GM21528 (cell line): Measurements from ENCODE around the gene KCP.

ENCODE experiments used
- ATAC-seq: cut with Tn5 transposase; IDR thresholded peaks from one replicate; pipeline ENCODE4 v1.9.1; 2021; ENCODE audit warnings: mild to moderate bottlenecking, moderate library complexity; ENCODE audit not compliant: unreplicated experiment, low FRiP score

The KCP gene

DNA sequence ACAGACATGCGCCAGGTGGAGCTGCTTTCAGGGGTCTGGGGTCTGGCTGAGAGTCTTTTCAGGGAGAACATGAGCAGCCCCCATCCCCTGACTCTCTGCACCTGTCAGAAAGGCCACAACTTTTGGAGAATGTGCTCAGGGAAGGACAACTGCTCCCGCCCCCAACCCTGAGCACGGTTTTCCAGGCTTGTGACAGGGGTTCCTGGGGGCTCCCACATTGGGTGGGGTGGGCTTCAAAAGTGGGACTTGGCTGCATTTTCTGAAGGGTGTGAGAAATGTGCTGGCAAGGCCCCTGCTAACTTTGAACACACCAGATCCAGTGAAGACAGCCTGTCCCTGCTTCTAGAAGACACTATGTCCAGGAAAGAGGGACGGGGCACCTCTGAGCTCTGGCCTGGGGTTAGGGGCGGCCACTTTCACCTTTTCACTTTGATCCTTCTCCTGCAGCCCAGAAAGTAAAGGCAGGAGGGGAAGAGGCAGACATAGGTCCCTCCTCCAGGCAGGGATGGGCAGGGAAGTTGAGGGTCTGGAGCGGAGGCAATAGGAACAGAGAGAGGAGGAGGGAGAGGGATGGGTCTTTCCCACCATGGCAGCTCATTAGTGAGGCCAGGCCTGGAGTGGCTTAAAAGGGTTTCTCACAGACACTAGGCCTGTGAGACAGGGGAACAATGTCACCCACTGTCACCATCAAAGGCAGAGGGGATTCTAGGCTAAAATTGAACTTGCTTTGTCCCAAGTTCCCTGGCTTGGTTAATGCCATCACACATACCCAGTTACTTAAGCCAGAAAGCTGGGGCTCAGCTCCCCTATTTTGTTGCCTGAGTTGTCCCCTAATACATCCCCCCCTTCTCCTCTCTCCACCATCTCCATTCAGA, 1.5 kb downstream of the KCP start:
- no peak for ATAC-seq

DNA sequence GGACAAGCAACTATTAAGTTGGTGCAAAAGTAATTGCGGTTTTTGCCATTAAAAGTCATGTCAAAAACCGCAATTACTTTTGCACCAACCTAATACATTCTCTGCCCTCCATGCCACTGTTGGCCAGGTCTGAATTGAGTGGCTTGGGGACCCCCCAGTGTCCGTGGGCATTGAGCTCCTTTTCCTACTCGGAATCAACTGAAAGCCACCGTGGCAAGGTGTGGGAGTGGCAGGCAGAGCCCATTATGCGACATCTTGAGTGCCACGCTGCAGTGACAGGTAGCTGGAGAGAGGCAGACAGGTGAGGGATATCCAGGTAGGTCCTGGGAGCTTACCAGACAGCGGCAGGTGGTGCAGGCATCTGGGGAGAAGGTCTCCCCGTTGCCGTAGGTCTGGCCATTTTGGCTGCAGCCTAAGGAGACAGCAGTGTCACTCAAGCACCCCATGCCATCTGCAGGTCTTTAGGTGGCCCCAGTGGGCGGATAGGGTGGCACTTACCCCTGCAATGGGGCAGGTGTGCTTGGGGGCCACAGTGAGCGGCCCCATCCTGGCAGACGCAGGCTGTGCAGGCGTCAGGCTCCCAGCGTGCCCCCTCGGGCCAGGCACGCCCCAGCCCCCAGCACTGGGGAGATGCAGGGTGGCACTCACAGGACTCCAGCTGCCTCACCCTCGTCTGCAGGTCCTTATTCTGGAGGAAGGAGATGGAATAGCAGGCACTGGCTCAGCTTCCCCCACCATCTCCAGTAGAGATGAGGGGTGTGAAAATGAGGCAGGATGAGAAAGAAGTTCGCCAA, 3.5 kb downstream of the KCP start:
- no peak for ATAC-seq

DNA sequence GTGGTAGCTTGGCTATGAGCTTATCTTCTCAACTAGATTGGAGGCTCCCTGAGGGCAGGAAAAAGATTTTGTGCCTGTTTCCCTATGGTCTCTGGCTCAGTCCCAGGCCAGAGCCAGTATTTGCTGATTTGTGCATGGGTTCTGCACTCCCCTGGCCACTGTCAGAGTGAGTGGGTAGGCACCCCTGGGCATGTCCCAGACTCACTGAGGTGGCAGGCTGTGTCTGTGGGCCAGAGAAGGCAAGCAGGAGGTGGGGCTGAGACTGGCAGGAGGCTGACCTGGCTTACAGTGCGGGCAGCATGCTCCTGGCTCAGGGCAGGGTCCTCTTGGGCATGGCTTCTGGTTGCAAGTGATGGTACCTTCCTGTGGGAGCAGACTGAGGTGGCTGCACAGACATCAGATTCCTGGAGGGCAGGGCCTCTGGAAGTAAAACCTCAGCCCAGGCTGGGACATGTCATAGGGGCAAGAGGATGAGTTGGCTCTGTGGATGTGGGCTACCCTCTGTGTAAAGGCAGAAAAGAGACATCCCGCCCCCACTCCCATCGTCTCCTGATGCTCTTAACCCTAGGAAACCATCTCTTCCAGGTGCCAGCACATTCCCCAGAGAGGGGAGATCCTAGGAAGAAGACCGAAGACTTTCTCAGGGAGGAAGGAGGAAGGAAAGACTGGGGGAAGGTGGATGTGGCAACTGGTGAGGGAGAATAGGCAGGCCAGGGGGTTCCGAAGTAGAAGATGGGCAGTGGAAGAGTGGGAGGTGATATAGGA, 4.3 kb downstream of the KCP start:
- ATAC-seq, result no peak

DNA sequence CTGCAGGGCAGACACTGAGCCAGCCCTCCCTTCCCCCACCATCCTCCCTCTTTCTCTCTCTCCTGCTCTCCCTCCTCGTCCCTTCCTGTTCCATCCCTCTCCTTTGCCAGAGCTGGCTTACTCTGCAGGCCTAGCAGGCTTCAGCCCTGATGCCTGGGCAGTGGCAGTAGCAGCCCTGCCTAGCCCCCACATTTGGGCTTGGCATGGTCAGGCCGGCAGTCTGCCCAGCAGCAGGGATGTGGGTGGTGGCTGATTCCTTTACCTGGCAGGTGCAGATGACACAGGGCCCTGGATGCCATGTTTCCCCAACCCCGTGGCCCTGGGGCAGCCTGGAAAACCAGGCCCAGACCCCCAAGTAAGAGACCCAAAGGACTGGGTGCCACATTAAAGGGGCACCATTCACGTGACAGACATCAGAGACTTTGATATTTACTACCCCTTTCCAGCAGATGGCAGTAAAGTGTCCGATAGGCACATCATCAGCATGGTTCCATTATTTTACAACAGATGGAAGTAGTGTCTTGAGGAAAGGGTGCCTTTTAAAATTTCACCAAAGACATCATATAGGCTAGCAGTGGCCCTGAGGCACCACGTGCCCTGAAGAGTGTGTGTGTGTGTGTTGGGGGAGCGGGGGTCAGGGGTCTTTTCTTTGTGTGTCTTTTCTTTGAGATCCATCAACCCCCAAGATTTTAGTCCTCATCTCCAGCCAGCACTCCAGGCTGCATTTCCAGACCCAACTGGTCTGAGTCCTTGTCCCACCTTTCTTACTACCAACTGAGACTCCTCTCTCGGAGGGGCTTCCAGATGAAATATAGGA, 5.9 kb downstream of the KCP start:
- no peak for ATAC-seq

DNA sequence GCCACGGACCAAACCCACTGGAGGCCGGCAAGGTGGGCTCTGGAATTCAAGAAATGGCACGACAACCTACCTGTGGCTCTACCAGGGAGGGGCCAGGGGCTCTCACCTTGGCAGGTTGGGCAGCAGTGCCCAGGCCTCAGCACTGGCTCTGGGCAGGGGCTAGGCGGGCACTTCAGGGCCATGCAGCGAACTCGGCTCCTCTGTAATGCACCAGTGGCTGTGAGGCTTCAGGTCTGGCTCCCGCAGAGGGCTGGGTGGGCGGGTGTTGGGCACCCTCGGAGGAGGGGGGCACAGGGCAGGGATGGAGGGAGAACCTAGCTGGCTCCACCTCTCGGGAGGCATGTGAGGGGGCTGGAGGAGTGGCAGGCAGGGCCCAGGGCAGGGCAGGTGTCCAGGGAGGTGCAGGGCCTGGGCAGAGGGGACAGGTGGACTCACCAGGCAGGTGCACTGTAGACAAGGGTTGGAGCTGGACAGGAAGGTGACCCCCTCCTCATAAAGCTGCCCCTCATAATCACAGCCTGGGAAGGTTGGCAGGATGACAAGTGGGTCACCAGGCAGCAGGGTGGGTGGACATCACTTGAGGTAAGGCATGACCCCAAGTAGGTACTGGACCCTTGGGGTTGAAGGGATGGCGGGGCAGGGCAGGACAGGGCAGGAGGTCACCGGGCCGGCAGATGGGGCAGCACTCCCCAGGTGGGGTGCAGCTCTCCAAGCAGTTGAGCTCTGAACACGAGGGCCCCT, 6.7 kb downstream of the KCP start:
- ATAC-seq, result no peak

DNA sequence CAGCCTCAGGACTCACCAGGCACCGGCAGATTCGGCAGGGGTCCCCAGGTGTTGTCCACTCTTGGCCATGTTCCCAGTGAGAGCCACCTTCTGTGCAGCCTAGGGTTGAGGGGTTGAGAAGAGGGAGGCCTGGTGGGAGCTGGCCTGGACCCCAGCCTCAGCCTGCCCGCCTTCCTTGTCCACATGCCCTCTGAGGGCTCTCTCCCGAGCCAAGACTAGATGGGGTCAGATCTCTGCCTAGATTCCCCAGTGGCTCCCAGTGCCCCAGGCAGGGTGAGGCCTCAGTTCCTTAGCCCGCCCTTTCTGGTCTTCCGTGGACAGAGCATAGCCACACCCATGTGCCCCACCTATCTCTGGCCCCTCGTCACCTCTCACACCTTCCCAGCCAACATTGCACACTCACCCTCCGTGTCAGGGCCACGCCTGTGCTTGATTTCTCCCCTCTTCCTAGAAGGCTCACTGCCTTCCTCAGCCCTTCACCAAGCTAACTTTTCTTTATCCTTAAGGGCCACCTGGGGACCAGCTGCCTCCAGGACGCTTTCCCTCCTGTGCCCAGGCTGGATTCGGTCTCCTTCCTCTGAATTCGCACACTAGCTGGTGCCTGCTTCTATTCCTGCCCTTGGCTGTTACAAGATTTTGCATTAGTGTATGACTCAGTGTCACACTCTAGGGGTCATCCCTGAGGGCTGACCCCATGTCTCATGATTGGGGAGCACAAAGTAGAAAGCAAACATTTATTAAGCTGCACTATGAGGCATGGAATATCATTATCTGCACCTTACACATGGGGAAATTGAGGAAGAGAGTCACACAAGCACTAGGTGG, 7.5 kb downstream of the KCP start:
- no peak for ATAC-seq

DNA sequence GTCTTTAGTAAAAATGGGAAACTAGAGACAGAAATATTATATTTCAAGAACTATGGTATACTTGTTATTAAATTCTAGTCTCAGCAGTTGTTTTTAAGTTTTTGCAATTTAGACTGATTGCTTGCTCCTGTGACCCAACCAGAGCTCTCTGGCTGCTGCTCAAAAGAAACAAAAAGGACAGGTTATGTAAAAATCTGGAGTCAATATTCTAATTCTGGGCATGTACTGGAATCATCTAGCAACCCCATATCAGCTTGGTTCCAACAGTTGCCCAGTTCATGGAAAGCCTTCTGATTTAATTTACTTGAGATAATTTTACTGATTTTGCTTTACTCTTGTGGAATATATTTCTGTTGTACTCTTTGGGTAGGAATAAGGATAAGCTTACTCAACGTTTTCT, 10.3 kb downstream of the KCP start:
- no peak for ATAC-seq

DNA sequence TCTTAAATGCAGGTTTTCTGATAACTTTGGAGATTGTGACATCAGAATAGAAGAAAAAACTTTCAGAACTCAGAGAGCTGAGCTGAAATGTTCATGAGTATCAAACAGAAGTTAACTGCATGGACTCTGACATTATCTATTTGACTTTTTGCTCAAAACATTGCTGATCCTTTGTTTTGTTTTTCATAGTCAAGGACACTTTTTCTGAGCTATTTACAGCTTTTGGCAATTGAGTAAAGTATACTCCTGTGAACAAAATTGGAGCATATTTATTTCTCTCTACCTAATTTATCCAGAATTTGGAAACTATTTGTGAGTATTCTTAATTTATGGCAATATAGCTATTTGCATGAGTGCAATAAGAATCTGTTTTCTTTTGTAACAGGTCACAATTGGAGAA, 11.1 kb downstream of the KCP start:
- ATAC-seq, result no peak

DNA sequence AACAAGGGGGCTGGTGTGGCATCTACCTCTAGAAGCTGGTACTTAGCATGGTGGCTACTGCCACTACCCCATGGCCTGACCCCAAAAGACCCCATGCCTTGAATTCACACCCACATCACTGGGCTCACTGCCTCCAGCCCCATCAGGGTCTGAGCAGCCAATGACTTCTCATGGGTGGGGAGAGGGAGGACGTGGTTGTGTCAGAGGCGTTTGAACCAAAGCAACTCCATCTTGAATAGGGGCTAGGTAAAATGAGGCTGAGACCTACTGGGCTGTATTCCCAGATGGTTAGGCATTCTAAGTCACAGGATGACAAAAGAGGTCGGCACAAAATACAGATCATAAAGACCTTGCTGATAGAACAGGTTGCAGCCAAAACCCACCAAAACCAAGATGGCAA, 15.2 kb downstream of the KCP start:
- ATAC-seq, result no peak

DNA sequence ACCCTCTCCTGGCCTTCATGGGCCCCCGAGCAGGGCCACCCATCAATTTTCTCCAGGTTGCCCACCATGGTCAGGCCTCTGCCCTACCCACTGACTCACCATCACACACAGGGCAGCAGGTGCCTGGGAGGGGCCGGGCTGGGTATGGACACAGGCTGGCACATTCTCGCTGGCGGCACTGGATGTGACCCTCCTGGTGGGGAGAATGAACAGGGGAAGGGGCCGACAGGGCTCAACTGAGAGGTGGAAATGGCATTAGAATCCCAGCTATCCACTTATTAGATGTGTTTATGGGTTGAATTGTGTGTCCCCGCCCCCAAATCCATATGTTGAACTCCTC, 16.4 kb downstream of the KCP start:
- ATAC-seq, result no peak

DNA sequence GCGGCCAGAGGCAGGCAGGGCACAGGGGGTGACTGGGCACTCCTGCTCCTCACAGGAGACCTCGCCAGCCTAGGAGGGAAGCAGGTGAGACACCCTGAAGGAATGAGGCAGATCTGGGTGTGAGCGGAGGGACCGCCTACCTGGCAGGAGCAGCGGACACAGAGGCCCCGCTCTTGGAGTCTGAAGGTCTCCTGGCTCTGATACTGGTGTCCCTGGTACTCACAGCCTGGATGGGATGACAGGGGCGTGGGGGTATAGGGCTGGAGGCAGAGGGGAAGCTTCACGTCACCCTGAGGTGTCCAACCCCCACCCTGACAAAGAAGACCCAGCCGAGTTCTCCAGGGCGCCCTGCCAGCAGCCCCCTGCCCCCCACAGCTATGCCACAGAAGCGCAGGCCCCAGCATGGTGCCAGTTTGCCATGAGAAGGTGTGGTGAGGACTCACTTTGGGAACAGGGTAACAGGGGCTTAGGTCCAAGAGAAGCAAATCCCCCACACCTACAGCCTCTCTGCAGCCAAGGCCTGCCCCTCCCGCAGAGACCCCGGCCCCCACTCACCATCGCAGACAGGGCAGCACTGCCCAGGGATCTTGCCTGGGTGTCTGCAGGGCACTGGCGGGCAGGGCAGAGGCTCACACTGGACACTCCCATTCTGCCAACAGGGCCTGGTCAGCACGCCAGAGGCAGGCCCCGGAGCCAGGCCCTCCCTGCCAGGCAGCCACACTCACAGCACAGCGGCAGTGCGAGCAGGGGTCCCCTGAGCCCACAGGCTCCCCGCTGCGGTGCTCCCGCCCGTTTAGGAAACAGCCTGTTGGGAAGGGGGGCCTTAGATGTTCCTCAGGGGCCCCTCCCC, 17.0 kb downstream of the KCP start:
- ATAC-seq, result no peak

DNA sequence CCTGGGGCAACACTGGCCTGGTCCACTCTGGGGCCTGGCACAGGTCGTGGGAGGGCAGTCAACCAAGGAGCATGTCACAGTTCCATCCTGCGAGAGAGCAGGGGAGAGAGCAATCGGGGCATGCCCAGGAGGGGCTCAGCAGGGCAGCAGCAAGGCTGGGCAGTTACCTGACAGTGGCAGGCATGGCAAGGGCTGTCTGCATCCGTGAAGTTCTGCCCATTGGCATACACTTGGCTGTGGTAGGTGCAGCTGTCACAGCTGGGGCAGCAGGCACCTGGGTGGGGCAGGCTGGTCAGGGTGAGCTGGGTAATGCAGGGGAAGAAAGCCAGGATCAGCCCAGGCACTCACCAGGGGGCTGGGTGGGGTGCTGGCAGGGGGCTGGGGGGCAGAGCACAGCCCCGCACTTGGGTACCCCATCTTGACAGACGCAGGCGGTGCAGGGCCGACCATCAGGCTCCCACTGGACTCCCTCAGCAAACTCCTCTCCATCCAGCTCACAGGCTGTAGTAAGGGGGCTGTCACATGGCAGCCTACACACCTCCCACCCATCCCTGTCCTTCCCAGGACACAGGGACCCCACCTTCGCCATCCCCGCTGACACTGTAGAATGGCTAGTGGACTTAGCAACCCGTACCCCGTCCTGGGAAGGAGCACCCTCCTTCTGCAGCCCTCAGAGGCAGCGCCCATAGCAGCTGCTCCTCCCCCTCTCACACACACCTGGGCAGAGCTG, 17.8 kb downstream of the KCP start:
- ATAC-seq, result no peak

DNA sequence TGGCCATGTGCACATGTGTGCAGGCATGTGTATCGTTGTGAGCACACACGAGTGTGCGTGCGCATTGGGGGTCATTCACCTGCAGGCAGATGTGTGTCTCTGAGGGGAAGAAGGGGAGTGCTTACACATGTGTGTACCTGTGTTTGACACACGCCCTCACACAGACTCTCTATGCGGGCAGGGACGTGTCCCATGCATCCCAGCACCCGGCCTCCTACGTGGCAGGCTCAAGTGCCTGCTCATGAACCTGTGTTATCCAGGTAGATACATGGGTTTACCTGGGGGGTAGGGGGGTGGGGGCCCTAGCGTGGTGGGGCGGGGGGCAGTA, 18.6 kb downstream of the KCP start:
- ATAC-seq, result no peak

DNA sequence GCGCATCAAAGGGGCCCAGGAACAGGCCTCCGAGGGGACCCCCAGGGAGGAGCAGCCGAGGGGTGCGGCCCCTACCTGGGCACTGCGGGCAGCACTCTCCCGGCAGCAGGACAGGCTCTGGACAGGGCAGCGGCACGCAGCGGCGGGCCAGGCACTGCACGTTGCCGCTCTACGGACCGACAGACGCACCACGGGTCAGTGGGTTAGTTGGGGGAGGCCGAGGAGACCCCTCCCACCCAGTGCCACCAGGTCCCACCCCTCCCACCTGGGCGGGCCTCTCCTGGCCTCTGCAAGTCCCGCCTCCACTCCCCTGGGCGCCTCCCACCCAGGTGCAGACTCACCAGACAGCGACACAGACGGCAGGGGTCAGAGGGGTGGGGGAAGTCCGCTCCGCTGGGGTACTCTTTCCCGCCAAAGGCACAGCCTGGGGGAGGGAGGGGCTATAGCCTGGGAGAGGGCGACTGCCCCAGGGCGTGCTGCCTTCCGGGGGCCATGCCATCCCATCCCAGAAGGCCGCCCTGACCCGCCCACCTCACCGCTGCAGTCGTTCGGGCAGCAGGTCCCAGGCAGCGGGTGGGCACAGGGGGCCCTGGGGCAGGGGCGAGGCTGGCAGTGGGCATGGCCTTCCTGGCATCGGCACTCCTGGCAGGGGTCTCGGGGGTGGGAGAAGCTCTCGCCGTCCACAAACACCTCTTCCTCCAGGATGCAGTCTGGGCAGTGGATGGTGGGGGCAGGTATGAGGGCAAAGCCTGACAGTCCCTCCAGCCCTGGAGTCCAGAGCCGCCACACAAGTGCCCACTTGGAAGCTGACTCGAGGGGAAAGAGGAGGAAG, 19.2 kb downstream of the KCP start:
- ATAC-seq, result no peak

DNA sequence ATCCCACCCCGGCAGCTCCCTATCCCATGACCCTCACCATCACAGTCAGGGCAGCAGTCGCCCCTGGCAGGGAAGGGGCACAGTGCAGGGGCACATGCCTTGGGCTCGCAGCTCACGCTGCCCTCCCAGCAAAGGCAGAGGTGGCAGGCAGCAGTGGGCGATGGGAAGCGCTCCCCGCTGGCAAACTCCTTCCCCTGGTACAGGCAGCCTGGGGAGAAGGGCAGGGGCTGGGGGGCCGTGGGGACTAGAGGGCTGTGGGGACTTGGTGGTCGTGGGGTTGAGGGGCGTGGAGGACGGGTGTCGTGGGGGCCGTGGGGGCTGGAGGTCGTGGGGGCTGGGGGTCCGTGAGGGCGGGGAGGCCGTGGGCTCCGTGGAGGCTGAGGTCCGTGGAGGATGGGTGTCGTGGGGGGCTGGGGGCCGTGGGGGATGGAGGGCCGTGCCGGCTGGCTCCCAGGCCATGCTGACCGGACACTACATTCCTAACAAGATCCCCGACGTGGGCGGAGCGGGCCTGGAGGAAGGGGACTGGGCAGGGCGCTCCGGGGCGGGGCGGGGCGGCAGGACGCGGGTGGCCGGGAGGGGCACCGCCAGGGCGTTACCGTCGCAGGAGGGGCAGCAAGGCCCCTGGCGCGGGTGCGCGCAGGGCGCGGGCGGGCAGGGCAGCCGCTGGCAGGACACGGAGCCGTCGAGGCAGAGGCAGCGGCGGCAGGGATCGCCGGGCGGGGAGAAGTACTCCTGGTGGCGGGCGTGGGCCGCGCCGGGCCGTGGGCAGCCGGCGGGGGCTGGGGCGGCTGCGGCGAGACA, 20.0 kb downstream of the KCP start:
- no peak for ATAC-seq

DNA sequence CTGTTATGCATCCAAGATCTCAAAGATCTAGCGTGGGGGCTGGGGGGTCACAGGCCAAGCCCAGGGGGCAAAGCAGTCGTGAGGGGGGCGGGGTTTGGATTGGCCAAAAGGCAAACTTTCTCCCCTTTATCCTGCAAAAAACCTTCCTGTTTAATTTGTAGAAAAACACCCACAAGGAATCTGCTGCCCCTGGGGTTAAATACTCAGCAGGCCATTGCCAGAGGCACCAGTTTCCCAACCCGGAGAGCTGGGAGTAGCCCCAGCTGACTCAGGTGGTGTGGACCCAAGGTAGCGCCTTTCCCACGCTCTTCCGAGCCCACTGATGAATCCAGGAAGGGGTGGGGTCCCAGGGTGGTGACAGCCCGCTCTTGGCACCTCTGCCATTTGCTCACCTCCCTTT, 21.4 kb downstream of the KCP start:
- ATAC-seq, result no peak
